Measurements from ENCODE around the gene UHRF1.

Gene UHRF1

GRCh38 chr19:5006821-5007220 lies 97.5 kb downstream of the UHRF1 start:
- Histone ChIP-seq H3K9ac (ENCODE audit: low read length) (no peak overlapping the region), H4K20me1 (ENCODE audit: insufficient read depth, low read length) (peaks cover 93% of the 10 kb centered on the region), H3K79me2 (ENCODE audit: low read length) (peaks cover 80% of the 10 kb centered on the region), H3K36me3 (replicated peaks; ENCODE audit: low read depth, low read length) (peaks cover 8% of the 10 kb centered on the region), H3K27ac (ENCODE audit: low read length) (no peak overlapping the region), H3K4me2 (ENCODE audit: low read length) (no peak overlapping the region), H2AFZ (ENCODE audit: low read depth, low read length) (no peak overlapping the region), H3K9me3 (ENCODE audit: insufficient read depth, low read length) (no peaks in the 10 kb centered on the region), H3K4me3 (ENCODE audit: low read length) (no peak overlapping the region), H3K27me3 (ENCODE audit: low read depth, low read length) (no peaks in the 10 kb centered on the region), H3K4me1 (ENCODE audit: low read length) (no peaks in the 10 kb centered on the region)
- TF ChIP-seq EZH2phosphoT487 (IDR thresholded peaks at IDR 0.05; ENCODE audit: low read depth) (no peak), CTCF (IDR thresholded peaks at IDR 0.05; ENCODE audit: low read depth, low read length) (no peak)
